A549 (cell line): ENCODE data around the gene SUSD1. TPM values are rescaled to one million over a fixed set of nuclear protein-coding genes. Genes with fewer than 3 reads are reported as not detected.

Experiments used
- polyA plus RNA-seq, 4 experiments: library from polyadenylated mRNA; depleted of rRNA in 3 of 4; stranded (reverse); fragments of >200 nt; fragmentation: RNase III in 1 of 4; extraction: RNeasy Plus Mini Kit Qiagen cat#74134 plus additional on column Dnase treatment in 1 of 4; gene quantifications; 2 replicates in 3 of 4; 3 replicates in 1 of 4; pipeline ENCODE4 v1.2.3, GENCODE V29; 2011 to 2017
- small RNA-seq, 6 experiments: library from RNA; depleted of rRNA; stranded (forward); fragments of <200 nt; gene quantifications; one replicate each; pipeline ENCODE3, GENCODE V24; 2012

The SUSD1 gene
- polyA plus RNA-seq, 2 of the 4 experiments (the other 2 are of a cell fraction) = 15.7 to 18.6 TPM

Small RNAs within 50 kb of the gene (small RNA-seq; reads per million reads assigned to genes)
- gene RF00019 (0 reads per million in 6 experiments), gene RNU6-710P (0 reads per million in 6 experiments), gene RNU6-855P (0 to 74.0 (median 0) reads per million in 6 experiments)

Other genes starting within 250 kb of the SUSD1 start
- 105 and 127 TPM in 2 replicates for gene PTBP3, start 158.3 kb upstream of the SUSD1 start, polyA plus RNA-seq (2011; rRNA removed)
- gene PTBP3, start 158.3 kb upstream of the SUSD1 start, polyA plus RNA-seq (2017; fragmentation: RNase III; extraction: RNeasy Plus Mini Kit Qiagen cat#74134 plus additional on column Dnase treatment) = 40.0 to 55.7 TPM (median 49.9 TPM) in 3 replicates
- gene HSDL2, start 204.8 kb upstream of the SUSD1 start, polyA plus RNA-seq (2011; rRNA removed) = 45.3 and 47.7 TPM in 2 replicates
- gene HSDL2, start 204.8 kb upstream of the SUSD1 start, polyA plus RNA-seq (2017; fragmentation: RNase III; extraction: RNeasy Plus Mini Kit Qiagen cat#74134 plus additional on column Dnase treatment) = 43.1 to 47.6 TPM (median 47.4 TPM) in 3 replicates